ENCODE measurements around the gene ATP6V1G3.

Gene ATP6V1G3

GRCh38 chr1:198530953-198531352 is 9.5 kb downstream of the ATP6V1G3 start:
- no peak for DNase-seq (ENCODE audit: low spot score)
- Histone ChIP-seq H3K9me3 (replicated peaks in 1 of 2; ENCODE audit: control insufficient read depth in 2 of 2, insufficient read depth in 1 of 2, low read depth in 1 of 2, low read length in 2 of 2) (no peaks in the 10 kb centered on the region), H2AFZ (ENCODE audit: low read length) (peak overlapping the region; percentile 42), H2BK120ac (ENCODE audit: low read depth, low read length) (no peak overlapping the region), H2BK5ac (ENCODE audit: low read length) (no peak overlapping the region), H2BK12ac (ENCODE audit: low read length) (no peak overlapping the region), H4K91ac (ENCODE audit: low read depth, low read length, poor library complexity) (no peak overlapping the region), H3K4me2 (ENCODE audit: insufficient read depth, low read length, poor library complexity, severe bottlenecking) (no peak overlapping the region), H3K4me3 (ENCODE audit: low read length in 2 of 2) (no peak overlapping the region), H3K4me1 (ENCODE audit: control insufficient read depth in 2 of 2, insufficient read depth in 1 of 2, low read depth in 1 of 2, low read length in 2 of 2) (no peaks in the 10 kb centered on the region), H3K23ac (ENCODE audit: low read depth, low read length, poor library complexity) (no peak overlapping the region), H3K27me3 (ENCODE audit: control insufficient read depth in 3 of 3, insufficient read depth in 3 of 3, low read depth in 1 of 3, low read length in 3 of 3) (no peaks in the 10 kb centered on the region), H3K27ac (replicated peaks; ENCODE audit: low read length) (no peak overlapping the region), H2AK5ac (ENCODE audit: low read depth, low read length) (no peak overlapping the region), H3K79me1 (ENCODE audit: low read depth, low read length) (no peaks in the 10 kb centered on the region), H3K9ac (ENCODE audit: low read depth, low read length, poor library complexity) (no peak overlapping the region), H3K36me3 (replicated peaks in 1 of 2; ENCODE audit: control insufficient read depth in 2 of 2, insufficient read depth in 2 of 2, low read length in 2 of 2) (no peaks in the 10 kb centered on the region), H2BK15ac (ENCODE audit: low read length) (no peak overlapping the region), H3K14ac (ENCODE audit: low read length) (no peak overlapping the region), H4K8ac (ENCODE audit: low read depth, low read length) (no peak overlapping the region), H3K4ac (ENCODE audit: low read length) (no peak overlapping the region), H3K18ac (ENCODE audit: low read length) (no peak overlapping the region)
- no CpG with 5 or more reads among the region's 3 CpGs for WGBS, 2 donors (ENCODE audit: extremely low coverage in 2 of 2, insufficient read length in 2 of 2, insufficient replicate concordance in 1 of 2)

GRCh38 chr1:198529414-198529813 is 11.1 kb downstream of the ATP6V1G3 start:
- no peak overlapping the region for H2BK5ac ChIP-seq (ENCODE audit: low read length)
- no peak overlapping the region for H2BK15ac ChIP-seq (ENCODE audit: low read length)
- no peak overlapping the region for H2AFZ ChIP-seq (ENCODE audit: low read length)
- H3K27ac ChIP-seq (replicated peaks; ENCODE audit: low read length), result no peak overlapping the region
- no peaks in the 10 kb centered on the region for H3K4me1 ChIP-seq (ENCODE audit: control insufficient read depth in 2 of 2, insufficient read depth in 1 of 2, low read depth in 1 of 2, low read length in 2 of 2)
- H2AK5ac ChIP-seq (ENCODE audit: low read depth, low read length), result no peak overlapping the region
- H4K91ac ChIP-seq (ENCODE audit: low read depth, low read length, poor library complexity), result no peak overlapping the region
- no CpG with 5 or more reads among the region's 2 CpGs for WGBS, 2 donors (ENCODE audit: extremely low coverage in 2 of 2, insufficient read length in 2 of 2, insufficient replicate concordance in 1 of 2)
- H3K4me2 ChIP-seq (ENCODE audit: insufficient read depth, low read length, poor library complexity, severe bottlenecking), result no peak overlapping the region
- H3K36me3 ChIP-seq (replicated peaks in 1 of 2; ENCODE audit: control insufficient read depth in 2 of 2, insufficient read depth in 2 of 2, low read length in 2 of 2), result no peaks in the 10 kb centered on the region
- no peak overlapping the region for H3K18ac ChIP-seq (ENCODE audit: low read length)
- H3K4me3 ChIP-seq (ENCODE audit: low read length in 2 of 2), result no peak overlapping the region
- DNase-seq (ENCODE audit: low spot score), result no peak
- H3K14ac ChIP-seq (ENCODE audit: low read length), result no peak overlapping the region
- H3K4ac ChIP-seq (ENCODE audit: low read length), result no peak overlapping the region
- H3K27me3 ChIP-seq (ENCODE audit: control insufficient read depth in 3 of 3, insufficient read depth in 3 of 3, low read depth in 1 of 3, low read length in 3 of 3), result no peaks in the 10 kb centered on the region
- no peak overlapping the region for H4K8ac ChIP-seq (ENCODE audit: low read depth, low read length)
- no peak overlapping the region for H2BK12ac ChIP-seq (ENCODE audit: low read length)
- no peaks in the 10 kb centered on the region for H3K79me1 ChIP-seq (ENCODE audit: low read depth, low read length)
- no peak overlapping the region for H3K9ac ChIP-seq (ENCODE audit: low read depth, low read length, poor library complexity)
- no peak overlapping the region for H2BK120ac ChIP-seq (ENCODE audit: low read depth, low read length)
- H3K23ac ChIP-seq (ENCODE audit: low read depth, low read length, poor library complexity), result no peak overlapping the region
- no peaks in the 10 kb centered on the region for H3K9me3 ChIP-seq (replicated peaks in 1 of 2; ENCODE audit: control insufficient read depth in 2 of 2, insufficient read depth in 1 of 2, low read depth in 1 of 2, low read length in 2 of 2)

- H3K23ac ChIP-seq (ENCODE audit: low read depth, low read length, poor library complexity), result no peak overlapping the region
- no peak overlapping the region for H3K9ac ChIP-seq (ENCODE audit: low read depth, low read length, poor library complexity)
- no peak overlapping the region for H4K8ac ChIP-seq (ENCODE audit: low read depth, low read length)
- H2AFZ ChIP-seq (ENCODE audit: low read length), result no peak overlapping the region
- H2AK5ac ChIP-seq (ENCODE audit: low read depth, low read length), result no peak overlapping the region
- H2BK12ac ChIP-seq (ENCODE audit: low read length), result no peak overlapping the region
- no peak overlapping the region for H2BK5ac ChIP-seq (ENCODE audit: low read length)
- WGBS, 2 donors (ENCODE audit: extremely low coverage in 2 of 2, insufficient read length in 2 of 2, insufficient replicate concordance in 1 of 2), result no CpG with 5 or more reads among the region's 1 CpG
- H3K4me2 ChIP-seq (ENCODE audit: insufficient read depth, low read length, poor library complexity, severe bottlenecking), result no peak overlapping the region
- H3K18ac ChIP-seq (ENCODE audit: low read length), result no peak overlapping the region
- no peak overlapping the region for H4K91ac ChIP-seq (ENCODE audit: low read depth, low read length, poor library complexity)
- H3K36me3 ChIP-seq (replicated peaks in 1 of 2; ENCODE audit: control insufficient read depth in 2 of 2, insufficient read depth in 2 of 2, low read length in 2 of 2), result no peaks in the 10 kb centered on the region
- no peak overlapping the region for H3K27ac ChIP-seq (replicated peaks; ENCODE audit: low read length)
- H3K14ac ChIP-seq (ENCODE audit: low read length), result no peak overlapping the region
- H3K4me3 ChIP-seq (ENCODE audit: low read length in 2 of 2), result no peak overlapping the region
- no peak overlapping the region for H3K4ac ChIP-seq (ENCODE audit: low read length)
- DNase-seq (ENCODE audit: low spot score), result no peak
- no peak overlapping the region for H2BK120ac ChIP-seq (ENCODE audit: low read depth, low read length)
- no peaks in the 10 kb centered on the region for H3K27me3 ChIP-seq (ENCODE audit: control insufficient read depth in 3 of 3, insufficient read depth in 3 of 3, low read depth in 1 of 3, low read length in 3 of 3)
- no peaks in the 10 kb centered on the region for H3K79me1 ChIP-seq (ENCODE audit: low read depth, low read length)
- no peaks in the 10 kb centered on the region for H3K9me3 ChIP-seq (replicated peaks in 1 of 2; ENCODE audit: control insufficient read depth in 2 of 2, insufficient read depth in 1 of 2, low read depth in 1 of 2, low read length in 2 of 2)
- H2BK15ac ChIP-seq (ENCODE audit: low read length), result no peak overlapping the region
- H3K4me1 ChIP-seq (ENCODE audit: control insufficient read depth in 2 of 2, insufficient read depth in 1 of 2, low read depth in 1 of 2, low read length in 2 of 2), result no peaks in the 10 kb centered on the region
Observed at GRCh38 chr1:198528364-198528763, 12.1 kb downstream of the ATP6V1G3 start.

DNA sequence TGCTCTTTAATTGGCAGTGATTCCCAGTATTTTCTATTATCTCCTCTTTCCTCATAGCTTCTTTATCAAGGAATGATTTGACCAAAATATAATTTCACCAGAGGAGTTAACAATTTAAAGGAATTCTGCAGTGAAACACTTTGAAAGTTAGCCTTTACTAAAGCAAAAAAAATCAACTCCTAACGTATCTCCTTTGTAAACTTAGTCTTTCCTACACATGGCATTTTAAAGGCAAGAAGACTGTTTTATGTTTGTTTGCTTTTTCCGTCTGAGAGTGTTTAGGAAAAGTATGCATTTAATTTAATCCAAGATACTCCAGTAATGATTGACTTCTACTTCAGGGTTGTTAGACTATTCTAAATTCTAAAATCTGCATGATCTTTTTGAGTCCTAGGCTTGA is 15.9 kb downstream of the ATP6V1G3 start:
- Histone ChIP-seq H3K4ac (ENCODE audit: low read length) (no peak overlapping the region), H4K8ac (ENCODE audit: low read depth, low read length) (no peak overlapping the region), H2AK5ac (ENCODE audit: low read depth, low read length) (no peak overlapping the region), H3K27ac (replicated peaks; ENCODE audit: low read length) (no peak overlapping the region), H2BK15ac (ENCODE audit: low read length) (no peak overlapping the region), H3K27me3 (ENCODE audit: control insufficient read depth in 3 of 3, insufficient read depth in 3 of 3, low read depth in 1 of 3, low read length in 3 of 3) (no peaks in the 10 kb centered on the region), H3K4me1 (ENCODE audit: control insufficient read depth in 2 of 2, insufficient read depth in 1 of 2, low read depth in 1 of 2, low read length in 2 of 2) (no peaks in the 10 kb centered on the region), H3K9me3 (replicated peaks in 1 of 2; ENCODE audit: control insufficient read depth in 2 of 2, insufficient read depth in 1 of 2, low read depth in 1 of 2, low read length in 2 of 2) (no peaks in the 10 kb centered on the region), H4K91ac (ENCODE audit: low read depth, low read length, poor library complexity) (no peak overlapping the region), H2BK120ac (ENCODE audit: low read depth, low read length) (no peak overlapping the region), H3K4me3 (ENCODE audit: low read length in 2 of 2) (no peak overlapping the region), H2BK5ac (ENCODE audit: low read length) (no peak overlapping the region), H3K4me2 (ENCODE audit: insufficient read depth, low read length, poor library complexity, severe bottlenecking) (no peak overlapping the region), H3K79me1 (ENCODE audit: low read depth, low read length) (no peaks in the 10 kb centered on the region), H2AFZ (ENCODE audit: low read length) (no peak overlapping the region), H3K36me3 (replicated peaks in 1 of 2; ENCODE audit: control insufficient read depth in 2 of 2, insufficient read depth in 2 of 2, low read length in 2 of 2) (no peaks in the 10 kb centered on the region), H3K23ac (ENCODE audit: low read depth, low read length, poor library complexity) (no peak overlapping the region), H3K9ac (ENCODE audit: low read depth, low read length, poor library complexity) (no peak overlapping the region), H3K18ac (ENCODE audit: low read length) (no peak overlapping the region), H2BK12ac (ENCODE audit: low read length) (no peak overlapping the region), H3K14ac (ENCODE audit: low read length) (no peak overlapping the region)
- DNase-seq (ENCODE audit: low spot score), result no peak
- WGBS, 2 donors (ENCODE audit: extremely low coverage in 2 of 2, insufficient read length in 2 of 2, insufficient replicate concordance in 1 of 2), result no CpG with 5 or more reads among the region's 2 CpGs
